Esophagus squamous epithelium (tissue), 4 donors: ENCODE measurements around the gene RALY.

Experiments
- CTCF ChIP-seq, 6 experiments: fragments of 450-650 bp in 4 of 6; fragments of 200-600 bp in 2 of 6; sonication (generic) in 2 of 6; IDR thresholded peaks; one replicate each; pipeline ENCODE4 v1.5.1; 2016 to 2019; ENCODE audit warnings: antibody characterized with exemption in 6 of 6, mild to moderate bottlenecking in 4 of 6, moderate library complexity in 4 of 6
- POLR2A ChIP-seq, 4 donors: fragments of 450-650 bp; IDR thresholded peaks; one replicate each; pipeline ENCODE4 v1.6.1; 2017; ENCODE audit warnings: antibody characterized with exemption in 4 of 4, mild to moderate bottlenecking in 4 of 4, moderate library complexity in 3 of 4

DNA sequence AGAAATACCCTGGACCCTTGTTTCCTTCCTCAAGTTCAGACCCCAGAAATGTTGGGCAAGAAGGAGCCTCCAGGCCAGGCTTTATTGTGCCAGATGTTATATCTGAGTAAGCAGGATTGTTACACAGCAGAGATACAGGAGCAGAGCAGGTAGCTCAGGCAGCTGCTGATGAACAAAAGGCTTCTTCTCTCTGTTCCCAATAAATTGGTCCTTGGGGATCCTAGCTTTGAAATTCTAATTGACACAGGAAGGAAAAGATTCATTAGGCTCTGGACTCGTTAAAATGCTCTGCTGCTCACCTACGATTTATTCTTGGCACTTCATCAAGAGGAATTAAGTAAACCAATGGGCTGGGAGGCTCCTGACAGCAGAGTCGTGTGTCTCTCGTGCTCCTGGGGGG is 54.2 kb downstream of the RALY start:
- TF ChIP-seq CTCF (IDR thresholded peaks at IDR 0.05) (no peak), POLR2A (IDR thresholded peaks at IDR 0.05) (no peak)
